HG03095 (cell line): Measurements from ENCODE around the gene PRKCA.
"Not testable (repeated sequence)": the region's sequence is repeated elsewhere in the genome, so short reads cannot be mapped to it uniquely, and the experiment has no call there.

Source experiments
- ATAC-seq: cut with Tn5 transposase; IDR thresholded peaks from one replicate; pipeline ENCODE4 v1.9.1; 2021; ENCODE audit warnings: moderate library complexity; ENCODE audit not compliant: unreplicated experiment

Gene PRKCA

DNA sequence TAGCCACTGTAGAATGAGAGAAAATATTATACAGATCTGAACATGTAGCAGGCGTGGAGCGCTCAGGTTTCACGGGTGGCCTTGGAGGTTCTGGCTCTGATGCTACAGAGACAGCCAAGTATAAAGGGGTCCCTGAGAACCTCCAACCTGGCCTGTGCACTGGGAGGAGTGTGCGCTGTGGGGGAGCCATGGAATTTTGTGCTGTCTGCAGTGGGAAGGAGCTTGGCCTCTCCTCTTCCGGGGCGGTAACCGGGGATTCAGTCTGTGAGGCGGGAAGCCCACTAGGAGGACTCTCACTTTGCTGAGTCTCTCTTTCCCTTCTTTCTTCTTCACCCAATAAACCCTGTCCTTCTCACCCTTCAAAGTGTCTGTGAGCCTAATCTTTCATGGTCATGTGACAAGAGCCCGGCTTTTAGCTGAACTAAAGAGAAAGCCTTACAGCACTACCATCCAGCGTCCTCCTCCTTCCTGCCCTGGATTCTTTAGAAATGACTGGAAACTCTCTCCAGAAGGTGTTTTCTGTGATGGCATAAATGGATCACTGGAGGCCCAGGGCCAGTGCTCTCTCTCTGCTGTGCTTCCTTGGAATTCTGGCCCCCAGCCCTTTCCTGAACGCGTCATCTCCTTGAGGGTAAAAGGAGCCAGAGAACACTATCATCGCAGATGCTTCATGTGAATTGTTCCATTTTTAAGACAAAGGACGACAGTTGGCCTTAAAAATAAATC is 300.4 kb downstream of the PRKCA start:
- ATAC-seq = no peak

DNA sequence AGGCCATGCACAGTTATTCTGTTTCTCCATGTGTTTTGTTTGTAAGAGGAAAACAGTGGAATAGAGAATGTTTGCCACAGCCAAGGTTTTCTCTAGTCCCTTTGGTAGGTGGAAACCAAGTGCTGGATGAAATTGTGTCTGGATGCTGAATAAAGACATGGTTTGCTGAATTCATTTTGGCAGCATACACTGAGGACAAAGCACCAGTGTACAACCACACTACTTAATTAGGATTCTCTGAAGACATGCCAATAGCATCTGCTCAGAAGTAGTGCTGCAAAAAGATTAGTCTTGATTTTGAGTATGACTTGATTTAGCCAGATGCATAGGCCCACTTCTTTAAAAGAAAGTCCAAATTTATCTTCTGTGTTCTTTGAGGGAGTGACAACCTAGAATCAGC is 302.0 kb downstream of the PRKCA start:
- no peak for ATAC-seq

DNA sequence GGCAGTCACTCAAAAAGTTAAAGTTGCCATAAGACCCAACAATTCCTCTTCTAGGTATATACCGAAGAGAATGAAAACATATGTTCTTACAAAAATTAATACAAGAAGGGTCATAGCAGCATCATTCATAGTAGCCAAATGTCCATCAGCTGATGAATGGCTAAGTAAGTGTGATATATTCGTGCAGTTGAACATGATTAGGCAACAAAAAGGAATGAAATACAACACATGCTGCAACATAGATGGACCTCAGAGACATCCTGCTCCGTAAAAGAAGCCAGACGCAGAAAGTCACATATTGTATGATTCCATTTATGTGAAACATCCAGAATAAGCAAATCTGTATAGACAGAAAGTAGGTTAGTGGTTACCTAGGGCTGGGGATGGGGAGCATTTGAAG is 303.1 kb downstream of the PRKCA start:
- no peak for ATAC-seq

DNA sequence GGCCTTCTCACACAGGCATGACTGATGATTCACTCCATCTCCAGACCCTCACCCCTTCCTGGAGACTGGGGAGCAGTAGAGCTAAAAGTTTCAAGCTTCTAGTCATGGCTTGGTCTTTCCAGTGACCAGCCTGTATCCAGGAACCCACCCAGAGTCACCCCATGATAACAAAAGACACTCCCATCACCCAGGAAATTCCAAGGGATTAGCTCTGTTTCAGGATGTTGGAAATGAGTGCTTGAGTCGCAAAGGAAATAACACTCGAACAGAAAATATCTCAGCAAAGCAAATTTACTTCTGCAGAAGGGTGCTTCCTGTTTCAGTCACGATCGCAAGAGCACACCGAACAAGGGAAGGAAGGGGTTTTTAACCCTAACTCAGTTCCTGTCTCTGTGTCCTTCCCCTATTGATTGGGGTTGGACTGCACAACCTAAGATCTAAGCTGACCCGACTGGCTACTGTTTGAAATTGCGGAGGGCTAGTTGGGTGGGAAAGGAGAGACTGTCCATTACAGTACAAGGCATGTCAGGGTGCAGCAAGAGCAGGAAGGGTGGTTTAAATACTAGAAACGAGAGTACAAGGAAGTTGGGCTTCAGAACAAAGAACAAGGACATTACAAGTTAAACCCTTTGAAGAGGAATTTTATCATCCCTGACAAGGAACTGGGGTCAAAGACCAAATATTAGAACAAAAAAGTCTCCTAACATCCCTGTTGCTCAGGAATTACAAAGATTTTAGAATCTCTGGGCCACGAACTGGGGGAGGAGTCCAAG is 308.1 kb downstream of the PRKCA start:
- ATAC-seq = no peak

DNA sequence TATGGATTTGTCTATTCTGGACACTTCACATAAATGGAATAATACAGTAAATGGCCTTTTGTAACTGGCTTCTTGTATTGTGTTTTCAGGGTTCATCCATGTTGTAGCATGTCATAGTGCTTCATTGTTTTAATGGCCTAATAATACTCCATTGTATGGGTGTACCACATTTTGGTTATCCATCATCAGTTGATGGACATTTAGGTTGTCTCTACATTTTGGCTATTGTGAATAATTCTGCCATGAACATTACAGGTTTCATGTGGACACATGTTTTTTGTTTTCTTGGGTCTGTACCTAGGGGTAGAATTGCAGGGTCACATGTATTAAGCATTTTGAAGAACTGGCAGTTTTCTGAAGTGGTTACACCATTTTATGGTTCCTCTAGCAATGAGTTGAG is 309.0 kb downstream of the PRKCA start:
- no peak for ATAC-seq

DNA sequence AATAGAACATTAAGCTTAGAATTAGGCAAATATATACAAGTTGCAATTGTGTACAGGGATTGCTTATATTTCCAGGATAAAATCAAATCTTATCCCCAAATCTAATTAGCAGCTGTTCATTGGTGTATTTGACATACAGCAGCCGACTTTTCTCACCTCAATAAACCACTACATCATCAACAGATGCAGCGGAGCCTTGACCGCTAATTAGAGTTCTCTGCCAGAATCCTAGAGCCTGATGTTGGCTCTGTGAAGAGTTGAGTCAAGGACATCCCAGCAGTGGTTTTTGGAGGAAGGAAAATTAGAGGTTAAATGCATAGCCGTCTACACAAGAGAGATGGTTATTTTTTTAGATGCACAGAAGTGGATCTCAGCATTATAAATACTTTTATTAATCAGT is 310.6 kb downstream of the PRKCA start:
- ATAC-seq = no peak

DNA sequence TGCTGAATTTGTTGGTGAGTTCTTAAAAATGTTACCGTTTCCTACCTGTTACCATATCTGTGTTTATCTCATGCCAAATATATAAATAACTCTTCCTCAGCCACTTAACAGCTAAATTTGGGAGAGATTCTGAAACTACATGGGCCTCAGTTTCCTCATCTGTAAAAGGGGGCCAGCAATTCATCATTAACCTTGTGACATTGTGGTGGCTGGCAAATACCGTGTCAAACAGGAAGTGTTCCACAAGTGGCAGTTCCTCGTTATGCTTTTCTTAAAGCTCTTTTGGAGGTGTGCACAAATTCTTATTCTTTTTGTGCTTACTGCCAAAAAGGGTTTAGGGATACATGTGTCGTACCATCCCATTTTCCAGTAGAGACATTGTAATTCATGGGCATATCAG is 312.1 kb downstream of the PRKCA start:
- ATAC-seq = no peak

DNA sequence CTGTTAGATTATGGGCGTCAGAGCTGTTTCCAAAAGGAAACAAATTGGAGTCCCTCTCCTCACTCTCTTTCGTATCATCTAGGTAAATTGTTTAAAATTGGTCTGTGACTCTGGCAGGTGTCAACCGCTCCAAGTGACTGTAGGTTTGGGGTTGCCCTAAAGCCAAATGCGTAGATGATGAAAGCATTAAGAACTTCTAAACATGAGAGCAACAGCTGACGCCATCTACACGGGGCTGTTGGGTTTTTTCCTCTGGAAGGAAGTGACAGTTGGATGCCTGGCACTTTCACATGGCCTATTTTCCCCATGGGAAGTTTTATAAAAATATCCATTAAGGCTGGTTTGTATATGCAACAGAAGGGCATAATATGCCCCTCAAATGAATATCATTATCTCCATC is 316.8 kb downstream of the PRKCA start:
- ATAC-seq = no peak

DNA sequence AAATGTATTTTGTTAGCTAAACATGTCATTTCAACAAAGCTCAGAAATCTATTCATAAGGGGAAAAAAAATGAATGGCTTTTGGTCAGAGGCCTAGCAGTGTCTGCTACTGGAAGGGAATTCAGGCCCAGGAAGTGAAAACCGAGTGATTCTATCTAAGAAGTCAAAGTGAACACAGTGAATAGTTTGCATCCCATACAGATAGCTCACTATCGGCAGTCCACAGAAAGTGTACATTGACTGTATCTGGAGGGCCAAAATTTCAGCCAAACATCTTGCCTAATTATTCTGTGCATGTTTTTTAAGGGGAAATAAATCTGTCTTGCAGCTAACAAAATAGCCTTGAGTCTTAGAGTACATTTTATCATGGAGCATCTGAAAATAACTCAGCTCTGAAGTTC is 318.1 kb downstream of the PRKCA start:
- no peak for ATAC-seq

DNA sequence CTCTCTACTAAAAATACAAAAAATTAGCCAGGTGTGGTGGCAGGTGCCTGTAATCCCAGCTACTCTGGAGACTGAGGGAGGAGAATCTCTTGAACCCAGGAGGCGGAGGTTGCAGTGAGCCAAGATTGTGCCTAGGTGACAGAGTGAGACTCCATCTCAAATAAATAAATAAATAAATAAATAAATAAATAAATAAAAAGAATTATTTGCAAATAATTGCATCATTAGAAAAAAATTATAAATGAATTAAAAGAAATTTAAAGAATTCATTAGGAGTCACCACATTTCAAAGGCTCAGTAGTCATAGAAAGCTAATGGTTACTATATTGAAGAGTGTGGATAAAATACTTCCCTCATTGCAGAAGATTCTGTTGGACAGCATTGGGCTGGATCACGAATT is 322.2 kb downstream of the PRKCA start:
- ATAC-seq = not testable (repeated sequence)

DNA sequence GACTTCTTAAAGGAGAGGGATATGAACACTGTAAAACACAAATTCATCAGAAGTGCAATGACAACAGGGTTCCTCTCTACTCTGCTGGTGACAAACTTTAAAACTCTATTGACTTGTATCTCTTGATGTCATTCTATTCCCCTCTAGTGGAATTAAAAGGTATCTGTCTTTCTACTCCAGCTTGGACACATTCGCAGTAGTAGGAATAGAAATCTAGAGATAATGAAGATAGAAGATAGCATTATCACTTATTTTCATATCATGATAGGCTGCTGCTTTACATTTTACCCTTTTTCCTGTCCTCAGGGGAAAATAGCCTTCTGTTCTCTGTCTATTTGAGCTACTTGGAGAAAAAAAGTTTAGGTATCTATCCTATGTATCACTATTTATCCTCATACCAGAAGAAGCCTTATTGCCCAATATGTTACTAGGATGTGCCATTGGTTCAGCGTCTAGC is 322.9 kb downstream of the PRKCA start:
- ATAC-seq = no peak

DNA sequence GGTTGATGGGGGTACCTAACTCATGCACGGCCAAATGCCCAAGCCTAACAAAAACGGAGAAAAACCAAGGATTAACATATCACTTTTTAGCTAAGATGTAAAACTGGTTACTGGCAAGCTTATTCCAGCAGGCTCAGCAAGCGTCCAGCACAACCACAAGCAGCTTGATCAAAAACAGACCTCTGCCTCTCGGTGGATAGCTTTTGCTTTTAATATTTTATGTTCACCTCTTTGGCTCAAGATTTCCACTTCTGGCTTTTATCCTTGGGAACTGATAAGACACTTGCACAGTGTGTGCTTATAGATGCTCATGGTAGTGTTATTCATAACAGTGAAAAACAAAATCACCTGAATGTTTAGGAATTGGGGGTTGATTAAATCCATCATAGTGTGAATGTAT is 325.6 kb downstream of the PRKCA start:
- ATAC-seq = no peak

DNA sequence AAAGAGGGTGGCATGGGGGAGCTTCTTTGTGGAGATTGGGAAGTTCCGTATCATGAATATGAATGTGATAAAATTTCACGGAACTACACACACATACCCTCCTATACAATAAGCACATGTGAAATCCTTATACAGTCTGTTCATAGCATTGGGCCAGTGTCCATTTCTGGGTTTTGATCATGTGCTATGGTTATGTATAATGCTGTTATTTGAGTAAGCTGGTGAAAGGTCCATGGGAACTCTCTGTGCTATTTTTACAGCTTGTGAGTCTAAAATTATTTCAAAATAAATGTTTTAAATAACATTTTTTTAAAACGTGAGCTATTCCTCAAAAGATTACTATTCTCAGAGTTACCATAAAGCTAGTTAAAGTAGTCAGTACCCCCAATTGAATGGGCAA is 327.3 kb downstream of the PRKCA start:
- ATAC-seq = no peak

DNA sequence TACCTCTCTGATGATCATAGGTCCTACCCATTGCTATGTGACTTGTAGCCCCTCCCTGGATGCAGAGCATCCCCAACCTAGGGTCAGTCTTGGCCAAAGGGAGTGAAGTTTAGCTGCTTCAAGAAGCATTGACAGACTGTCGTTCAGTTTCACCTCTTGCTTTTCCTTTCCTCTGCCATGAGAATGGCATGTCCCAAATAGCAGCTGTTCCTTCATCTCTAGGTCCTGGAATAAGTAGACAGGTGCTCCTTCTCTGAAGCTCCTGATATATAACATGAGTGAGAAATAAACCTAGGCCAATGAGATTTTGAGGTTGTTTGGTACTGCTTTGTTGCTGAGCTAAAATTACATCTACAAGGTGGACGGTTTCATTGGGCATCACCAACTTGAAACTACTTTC is 328.0 kb downstream of the PRKCA start:
- no peak for ATAC-seq

DNA sequence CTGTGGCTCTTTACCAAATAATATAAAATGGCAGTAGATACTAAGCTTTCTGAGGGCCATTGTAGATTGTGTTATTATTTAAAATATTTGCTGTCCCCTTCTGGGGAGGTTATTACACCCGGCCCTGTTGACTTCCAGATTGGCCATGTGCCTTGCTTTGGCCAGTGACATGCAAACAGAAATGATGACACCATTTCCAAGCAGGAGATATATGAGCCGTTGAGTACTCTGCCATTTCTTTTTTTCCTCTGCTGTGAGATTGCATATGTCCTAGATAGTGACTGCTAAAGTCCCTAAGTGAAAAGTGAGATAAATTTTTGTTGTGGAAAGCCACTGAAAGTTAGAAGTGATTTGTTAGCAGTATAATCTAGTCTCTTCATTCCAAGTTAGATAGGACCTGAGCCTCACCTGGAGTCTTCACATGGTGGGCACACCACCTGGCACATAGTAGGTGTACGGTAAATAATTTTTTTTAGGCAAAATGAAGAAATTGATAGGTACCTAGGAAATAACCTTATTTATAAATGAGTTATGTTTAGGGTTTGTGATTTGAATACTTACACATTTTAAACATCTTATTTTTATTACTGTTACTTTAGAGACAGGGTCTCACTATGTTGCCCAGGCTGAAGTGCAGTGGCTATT is 328.5 kb downstream of the PRKCA start:
- no peak for ATAC-seq

DNA sequence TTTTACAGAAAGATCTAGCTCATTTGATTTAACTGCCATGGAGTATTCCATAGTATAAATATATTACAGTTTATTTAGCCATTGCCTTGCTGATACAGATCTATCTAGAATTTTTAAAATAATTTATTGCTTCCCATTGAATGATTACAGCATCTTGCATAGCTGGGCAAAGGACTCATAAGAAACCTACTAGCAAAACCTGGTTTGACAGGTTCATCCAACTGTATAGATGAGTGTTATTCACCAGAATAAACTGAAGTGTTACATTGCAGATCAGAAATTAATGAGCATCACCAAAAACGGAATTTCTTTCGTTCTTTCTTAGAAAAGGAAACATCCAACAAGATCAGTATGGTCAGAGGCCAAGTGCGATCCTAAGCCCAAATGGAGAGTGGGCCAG is 330.3 kb downstream of the PRKCA start:
- ATAC-seq = no peak

DNA sequence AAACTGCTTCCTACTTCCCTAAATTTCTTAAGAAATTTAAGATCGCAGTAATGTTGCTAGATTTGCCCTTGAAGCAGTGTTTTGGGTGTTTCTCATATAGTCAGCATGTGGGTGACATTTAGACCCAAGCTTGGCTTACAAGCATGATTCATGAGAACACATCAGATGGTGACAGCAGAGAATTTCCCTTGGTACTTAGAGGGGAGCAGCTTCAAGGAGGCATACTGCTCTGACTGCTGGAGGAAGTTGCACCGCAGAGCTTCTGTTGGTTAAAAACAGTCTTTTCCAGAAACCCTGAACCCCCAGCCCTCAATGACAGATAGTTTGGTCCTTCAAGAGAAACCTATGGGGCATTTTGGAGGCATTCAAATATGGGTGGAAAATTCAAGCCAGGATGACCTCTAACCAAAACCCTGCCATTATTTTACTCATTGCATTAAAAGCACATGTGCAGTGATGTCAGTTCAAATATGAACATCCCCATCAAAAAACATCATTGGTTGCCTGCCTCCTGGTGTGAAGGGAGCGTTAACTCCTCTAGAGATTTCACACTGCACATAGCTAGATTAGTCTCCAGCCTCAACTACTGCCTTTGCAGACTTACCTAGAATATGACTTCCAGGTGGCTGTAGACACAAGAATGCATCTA is 331.0 kb downstream of the PRKCA start:
- no peak for ATAC-seq

DNA sequence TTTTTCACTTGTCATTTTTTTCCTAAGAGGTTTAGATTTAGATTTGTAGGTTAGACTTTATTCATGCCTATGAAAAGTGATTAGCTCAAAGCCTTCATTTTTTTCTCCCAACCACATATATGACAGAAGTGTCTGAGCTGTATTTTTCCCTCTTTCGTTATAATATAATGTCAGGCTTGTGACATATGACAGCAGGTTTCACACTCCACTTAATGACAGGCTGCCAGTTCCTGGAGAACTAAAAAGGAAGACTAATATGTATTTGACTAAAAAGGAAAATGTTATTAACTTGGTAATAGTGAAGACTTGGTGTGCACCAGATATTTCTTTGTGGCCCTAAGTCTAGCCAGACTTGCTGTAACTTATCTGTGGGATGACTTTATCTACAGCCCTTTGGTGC is 331.8 kb downstream of the PRKCA start:
- no peak for ATAC-seq

DNA sequence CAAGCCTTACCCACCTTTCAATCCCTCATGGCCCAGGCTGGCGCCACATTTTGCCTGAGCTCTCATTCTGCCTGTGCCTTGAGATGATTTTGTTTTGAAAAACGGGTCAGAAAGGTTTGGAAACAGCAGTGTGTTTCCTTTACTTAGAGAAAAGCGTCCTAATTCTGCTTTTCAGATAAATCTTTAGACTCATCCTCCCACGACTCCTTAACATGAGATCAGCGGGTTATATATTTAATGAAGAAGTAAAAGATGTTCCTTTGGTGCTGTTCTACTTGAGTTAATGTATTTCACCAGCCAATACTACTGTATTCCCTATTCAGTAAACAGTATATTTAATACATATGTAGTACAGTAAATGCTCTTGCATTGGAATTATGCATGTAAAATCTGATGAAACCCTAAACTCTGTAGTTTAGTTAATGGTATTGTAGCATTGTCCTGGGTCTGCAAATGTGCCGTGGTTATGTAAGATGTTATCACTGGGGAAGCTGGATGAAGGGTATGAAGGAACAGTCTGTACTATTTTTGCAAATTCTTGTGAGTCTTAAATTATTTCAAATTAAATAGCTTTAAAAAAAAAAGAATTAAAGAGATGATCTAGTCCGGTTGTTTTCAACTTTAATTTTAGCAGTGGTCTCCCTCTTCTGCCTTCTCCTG is 333.1 kb downstream of the PRKCA start:
- ATAC-seq = no peak

DNA sequence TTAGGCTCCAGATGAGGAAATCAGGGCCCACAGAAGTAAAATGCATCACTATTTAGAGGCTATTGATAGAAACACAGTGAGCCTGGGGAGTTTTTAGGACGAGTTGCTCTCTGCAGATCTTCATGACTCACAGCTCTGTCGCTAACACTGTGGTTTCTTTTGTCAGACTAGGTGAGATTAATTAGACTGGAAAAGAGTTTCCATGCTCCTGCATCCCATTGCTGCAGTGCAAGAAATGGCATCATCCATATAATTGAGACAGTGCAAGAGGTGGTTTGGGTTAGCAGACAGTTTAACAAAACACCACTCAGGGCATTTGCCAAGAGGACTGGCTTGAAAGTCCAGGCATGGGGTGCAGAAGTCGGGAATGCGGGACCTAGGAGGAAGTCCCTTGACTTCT is 333.7 kb downstream of the PRKCA start:
- no peak for ATAC-seq

DNA sequence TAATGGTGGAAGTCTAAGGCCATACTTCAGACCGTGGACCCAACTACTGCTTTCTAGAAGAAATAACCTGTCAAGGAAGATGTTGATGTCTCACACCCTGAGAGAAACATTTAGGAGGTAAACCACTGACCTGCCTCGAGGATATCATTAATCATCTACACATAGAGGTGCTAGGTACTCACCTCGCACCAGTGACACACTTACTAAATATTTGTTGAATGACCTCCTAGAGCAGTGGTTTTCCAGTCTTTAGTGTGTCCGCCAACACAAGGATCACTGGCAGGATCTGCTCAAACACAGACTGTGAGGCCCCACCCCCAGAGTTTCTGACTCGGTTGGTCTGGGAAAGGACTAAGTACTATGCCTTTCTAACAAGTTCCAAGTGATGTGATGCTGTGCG is 335.1 kb downstream of the PRKCA start:
- no peak for ATAC-seq
